Measurements from ENCODE around the gene LCN15.
A peak's percentile ranks its signal among the peaks of the same experiment; 100 is the strongest.
"Not testable (repeated sequence)": the region's sequence is repeated elsewhere in the genome, so short reads cannot be mapped to it uniquely, and the experiment has no call there.

LCN15 gene

DNA sequence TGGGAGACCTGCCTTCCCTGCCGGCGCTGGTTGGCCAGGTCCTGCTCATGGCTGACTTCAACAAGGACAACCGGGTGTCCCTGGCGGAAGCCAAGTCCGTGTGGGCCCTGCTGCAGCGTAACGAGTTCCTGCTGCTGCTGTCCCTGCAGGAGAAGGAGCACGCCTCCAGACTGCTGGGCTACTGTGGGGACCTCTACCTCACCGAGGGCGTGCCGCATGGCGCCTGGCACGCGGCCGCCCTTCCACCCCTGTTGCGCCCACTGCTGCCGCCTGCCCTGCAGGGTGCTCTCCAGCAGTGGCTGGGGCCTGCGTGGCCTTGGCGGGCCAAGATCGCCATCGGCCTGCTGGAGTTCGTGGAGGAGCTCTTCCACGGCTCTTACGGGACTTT lies 41.4 kb downstream of the LCN15 start:
- no peak for DNase-seq

DNA sequence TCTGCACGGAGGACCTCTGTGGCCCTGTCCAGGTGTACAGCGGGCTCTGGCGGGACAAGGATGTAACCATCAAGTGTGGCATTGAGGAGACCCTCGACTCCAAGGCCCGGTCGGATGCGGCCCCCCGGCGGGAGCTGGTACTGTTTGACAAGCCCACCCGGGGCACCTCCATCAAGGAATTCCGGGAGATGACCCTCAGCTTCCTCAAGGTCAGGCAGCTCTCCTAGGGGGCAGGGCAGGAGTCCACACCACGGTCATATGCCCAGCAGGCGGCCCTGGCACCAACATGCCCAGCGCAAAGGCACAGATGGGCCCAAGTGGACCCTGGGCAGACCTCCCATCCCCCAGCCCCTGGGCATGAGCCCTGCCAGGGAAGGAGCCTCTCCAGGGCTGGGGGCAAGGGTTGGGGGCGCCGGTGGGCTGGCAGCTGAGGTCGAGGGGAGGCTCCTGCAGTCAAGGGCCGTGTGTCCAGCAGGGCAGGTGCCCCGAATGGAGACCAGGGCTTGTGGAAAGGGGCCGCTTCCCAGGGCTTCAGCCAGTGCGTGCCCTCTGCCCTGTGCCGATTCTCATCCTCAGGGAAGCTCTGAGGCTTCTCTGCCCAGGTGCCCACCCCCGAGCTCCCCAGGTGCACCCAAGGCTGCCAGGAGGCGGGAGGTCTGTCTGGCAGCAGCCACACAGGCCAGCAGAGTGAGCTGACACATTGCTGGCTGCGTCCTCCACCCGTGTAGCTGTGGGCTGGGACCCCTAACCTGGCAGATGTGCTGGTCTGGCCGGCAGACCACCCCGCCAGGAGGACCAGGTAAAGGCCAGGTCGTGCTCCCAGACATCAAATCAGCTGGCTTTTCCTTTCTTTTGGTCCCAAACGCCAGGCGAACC lies 42.0 kb downstream of the LCN15 start:
- DNase-seq, result no peak

DNA sequence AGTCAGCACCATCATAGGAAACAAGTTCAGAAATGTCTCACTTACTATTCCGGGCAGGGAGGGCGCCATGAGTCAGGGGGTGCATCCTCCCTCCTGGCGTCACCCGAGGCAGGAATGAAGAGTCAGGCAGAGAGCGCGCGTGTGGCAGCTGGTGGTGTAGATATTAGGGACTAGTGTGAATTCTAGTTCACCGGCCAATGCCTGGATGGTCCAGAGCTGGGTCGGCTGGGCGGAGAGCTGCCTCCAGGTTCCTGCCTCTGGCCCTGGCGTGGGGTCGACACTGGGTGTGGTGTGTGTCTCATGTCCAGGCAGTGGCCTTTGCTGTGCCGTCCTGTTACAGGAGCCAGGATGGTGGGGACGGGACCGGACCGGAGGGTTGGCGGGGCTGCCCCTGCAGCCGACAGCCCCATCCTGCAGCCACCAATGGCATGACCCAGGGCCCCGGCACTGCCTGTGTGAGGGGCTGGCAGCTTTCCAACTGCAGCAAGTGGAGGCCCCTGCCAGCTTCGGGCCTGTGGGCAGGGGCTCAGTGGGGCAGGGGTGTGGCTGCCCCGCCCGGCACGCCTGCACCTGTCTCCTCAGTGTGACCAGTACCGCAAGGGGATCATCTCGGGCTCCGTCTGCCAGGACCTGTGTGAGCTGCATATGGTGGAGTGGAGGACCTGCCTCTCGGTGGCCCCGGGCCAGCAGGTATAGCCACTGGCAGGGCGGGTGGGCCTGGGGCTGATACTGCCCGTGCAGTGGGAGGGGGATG lies 42.8 kb downstream of the LCN15 start:
- peak in 1 of 56 donors; percentile 44 for DNase-seq

DNA sequence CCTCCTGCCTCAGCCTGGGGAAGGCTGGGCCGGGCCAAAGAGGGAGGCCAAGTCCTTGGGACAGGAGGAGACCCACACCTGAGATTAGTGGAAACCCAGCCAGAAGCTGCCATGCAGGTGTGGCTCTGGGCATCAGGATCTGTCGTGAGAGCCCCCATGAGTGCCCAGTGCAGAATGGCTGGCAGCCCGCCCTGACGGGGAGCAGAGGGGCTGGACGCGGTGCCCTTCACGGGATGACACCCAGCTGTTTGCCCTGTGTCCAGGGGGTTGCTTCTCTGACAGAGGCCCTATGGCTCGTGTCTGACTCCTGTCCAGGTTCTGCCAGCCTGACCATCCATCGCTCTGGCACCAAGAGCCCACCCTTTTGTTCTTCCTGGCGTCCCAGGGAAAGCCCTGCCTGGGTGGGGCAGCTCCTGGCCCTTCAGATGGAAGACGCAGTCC lies 43.4 kb downstream of the LCN15 start:
- peak in 1 of 56 donors; percentile 14 for DNase-seq

DNA sequence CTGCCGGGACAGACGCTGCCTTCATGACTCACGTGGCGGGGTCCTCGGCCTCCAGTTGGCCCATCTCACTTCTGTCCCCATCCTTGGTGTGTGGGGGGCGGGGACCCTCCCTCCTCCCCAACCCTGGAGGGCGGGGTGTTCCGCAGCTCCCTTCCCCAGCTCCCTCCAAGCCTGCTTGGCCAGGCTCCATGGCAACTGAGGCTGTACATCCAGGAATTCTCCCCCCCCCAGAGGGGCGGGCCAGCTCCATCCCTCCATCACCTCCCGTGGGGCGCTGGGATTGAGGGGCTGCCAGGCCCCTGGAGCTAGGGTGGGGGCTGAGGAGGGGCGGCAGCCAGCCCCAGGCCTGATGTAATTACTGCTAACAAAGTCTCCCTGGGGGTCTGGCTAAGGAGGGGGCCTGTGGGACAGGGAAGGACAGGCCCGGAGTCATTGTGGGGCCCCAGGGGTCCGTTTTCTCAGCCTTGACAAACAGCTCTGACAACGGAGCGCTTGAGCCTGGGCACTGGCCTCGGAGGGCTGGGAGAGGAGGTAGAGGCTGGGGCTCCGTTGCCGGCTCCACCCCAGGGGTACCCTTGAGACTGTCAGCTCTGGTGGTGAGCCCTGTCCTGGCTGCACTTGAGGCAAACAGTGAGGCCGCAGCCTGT lies 43.9 kb downstream of the LCN15 start:
- peak in 8 of 56 donors; percentile 14 to 58 (median 32) for DNase-seq

DNA sequence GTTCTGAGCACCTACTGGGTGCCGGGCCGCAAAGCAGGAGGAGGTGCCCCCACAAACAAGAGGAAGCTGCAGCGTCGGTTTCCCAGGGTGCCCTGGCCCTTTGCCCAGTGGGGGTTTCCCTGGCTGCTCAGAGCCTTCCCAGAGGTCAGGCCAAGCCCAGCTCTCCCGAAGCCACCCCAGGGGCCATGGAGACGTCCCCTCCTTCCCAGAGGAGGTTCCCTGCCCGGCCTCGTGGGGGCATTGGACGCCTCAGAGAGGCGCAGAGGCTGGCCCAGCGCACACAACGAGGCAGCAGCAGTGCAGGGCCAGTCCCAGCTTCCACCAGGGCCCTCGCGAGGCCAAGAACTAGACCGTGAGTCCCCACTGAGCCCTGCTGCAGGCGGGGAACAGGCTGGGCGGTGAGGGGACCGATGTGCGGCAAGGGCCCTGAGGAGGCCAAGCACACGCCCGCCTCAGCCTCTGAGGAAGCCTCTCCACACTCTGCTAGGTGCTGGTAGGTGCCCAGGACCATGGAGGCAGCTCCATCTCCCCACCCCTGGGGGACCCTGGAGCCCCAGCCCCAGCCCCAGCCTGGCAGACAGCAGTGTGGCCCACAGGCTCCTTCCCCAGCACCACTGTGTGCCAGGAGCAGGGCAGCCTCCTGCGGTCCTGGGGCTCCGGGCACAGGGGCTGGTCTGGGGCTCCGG lies 45.0 kb downstream of the LCN15 start:
- no peak for DNase-seq

DNA sequence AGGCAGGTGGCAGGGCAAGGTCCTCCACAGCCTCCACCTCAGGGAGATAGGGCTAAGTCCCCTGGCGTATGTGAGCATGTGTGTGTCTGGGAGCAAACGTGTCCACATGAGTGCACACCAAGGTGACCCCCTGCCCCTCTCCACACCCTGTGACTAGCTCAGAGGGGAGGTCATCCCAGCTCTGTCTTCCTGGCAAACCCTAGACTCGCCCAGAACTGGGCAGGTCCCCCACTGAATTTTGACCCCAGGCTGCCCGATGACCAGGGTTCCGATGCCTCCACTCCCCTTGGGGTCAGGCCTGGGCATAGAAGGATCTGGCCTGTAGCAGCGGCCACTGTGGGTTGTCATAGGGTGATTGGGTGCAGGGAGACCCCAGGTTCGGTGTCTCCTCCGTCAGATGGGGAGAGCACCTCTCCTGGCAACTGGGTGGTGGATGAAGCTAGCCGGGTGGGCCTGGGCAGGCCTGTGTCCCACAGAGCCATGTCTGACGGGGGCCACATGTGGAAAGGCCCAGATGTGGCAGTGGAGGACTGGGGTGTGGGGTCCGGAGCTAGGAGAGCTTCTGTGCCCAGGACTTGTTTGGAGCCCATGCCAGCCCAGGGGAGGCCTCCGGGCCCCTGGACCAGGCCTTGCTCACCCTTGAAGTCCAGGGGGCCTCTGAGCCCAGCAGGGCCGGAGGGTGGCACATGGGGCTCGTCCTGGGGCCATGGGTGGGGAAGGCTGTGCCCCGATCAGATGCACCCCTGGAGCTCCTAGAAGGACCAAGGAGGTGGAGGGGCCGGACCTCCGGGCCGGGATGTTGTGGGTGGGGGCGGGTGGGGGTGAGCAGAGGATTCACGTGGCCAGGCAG lies 45.7 kb downstream of the LCN15 start:
- no peak for DNase-seq

DNA sequence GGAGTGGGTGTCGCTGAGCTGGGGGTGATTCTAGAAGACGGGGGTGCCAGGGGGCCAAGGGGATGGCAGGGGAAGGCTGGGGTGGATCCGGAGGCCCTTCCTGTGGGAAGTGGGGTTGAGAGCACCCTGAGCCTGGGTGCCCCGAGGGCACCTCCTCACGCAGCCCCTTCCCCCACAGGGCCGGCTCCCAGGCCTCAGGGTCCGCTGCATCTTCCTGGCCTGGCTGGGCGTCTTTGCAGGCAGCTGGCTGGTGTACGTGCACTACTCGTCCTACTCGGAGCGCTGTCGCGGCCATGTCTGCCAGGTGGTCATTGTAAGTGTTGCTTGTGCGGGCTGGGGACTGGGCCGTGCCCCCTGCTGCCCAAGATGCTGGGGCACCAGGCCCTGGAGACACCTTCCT lies 46.9 kb downstream of the LCN15 start:
- DNase-seq, result no peak

DNA sequence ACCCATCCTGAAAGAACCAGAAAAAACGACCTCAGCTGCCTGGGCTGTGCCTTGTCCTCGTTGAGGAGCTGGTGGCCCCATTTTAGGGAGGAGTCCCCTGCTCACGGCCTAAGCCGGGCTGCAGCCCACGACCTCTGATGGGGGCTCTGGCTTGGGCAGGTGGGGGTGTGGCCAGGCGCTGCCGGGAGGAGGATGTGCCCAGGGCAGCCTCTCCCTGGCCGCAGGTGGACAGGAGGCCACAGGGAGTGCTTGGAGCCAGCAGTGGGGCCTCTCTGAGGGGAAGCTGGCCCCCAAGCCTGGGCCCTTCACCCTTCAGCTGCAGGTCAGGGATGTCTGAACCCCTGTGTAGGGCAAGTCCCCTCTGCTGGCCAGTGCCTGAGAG lies 49.4 kb downstream of the LCN15 start:
- DNase-seq, result no peak

DNA sequence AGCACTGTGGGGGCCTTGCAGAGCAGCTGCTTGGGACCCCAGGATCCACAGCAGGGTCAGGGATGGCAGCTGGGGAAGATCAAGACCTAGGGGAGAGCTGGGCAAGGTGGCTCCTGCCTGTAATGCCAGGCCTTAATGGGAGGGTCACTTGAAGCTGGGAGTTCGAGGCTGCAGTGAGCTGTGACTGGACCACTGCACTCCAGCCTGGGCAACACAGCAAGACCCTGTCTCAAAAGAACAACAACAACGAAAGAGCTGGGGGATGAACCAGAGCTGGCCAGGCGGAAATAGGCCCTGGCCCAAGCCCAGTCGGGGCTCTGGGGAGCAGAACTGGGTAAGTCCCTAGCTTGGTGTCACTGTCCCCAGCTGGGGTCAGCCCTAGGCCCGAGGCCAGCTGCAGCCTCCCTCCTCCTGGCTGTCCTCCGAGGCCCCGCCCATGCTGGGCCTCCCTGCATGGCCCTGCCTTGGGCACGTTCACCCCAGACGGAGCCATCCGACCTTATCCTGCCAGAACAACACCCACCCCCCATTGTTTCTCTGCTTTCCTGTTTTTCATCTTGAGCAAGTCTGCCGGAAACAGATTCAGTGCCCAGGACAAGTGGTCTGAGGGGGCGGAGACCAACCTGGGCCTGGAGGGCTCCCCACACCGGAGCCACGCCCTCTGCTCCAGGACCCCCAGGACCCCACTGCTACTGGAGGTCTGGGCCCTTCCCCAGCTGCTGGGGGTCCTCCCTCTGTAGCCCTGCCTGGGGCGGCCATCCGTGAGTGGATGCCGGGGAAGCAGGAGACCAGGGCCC lies 50.0 kb downstream of the LCN15 start:
- no peak for DNase-seq

DNA sequence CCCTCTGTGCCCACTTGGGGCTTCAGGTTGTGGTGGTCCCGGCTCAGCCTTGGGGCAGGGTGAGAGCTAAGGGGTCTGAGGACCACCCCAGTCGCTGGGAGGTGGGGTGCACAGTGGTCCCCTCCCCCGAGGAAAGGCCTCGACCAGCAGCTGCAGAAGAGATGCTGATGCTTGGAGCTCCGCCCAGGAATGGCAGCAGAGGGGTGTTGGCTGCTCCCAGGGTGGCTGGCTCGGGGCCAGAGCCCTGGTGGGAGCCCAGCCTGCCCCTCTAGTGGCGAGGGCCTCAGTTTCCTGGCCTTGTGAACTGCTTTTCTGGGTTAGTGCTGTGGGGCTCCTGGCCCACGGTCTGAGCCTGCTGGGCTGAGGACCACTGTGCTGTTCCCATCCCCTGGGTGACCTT lies 50.8 kb downstream of the LCN15 start:
- DNase-seq, result peak in 3 of 56 donors; percentile 25 to 28 (median 27)

DNA sequence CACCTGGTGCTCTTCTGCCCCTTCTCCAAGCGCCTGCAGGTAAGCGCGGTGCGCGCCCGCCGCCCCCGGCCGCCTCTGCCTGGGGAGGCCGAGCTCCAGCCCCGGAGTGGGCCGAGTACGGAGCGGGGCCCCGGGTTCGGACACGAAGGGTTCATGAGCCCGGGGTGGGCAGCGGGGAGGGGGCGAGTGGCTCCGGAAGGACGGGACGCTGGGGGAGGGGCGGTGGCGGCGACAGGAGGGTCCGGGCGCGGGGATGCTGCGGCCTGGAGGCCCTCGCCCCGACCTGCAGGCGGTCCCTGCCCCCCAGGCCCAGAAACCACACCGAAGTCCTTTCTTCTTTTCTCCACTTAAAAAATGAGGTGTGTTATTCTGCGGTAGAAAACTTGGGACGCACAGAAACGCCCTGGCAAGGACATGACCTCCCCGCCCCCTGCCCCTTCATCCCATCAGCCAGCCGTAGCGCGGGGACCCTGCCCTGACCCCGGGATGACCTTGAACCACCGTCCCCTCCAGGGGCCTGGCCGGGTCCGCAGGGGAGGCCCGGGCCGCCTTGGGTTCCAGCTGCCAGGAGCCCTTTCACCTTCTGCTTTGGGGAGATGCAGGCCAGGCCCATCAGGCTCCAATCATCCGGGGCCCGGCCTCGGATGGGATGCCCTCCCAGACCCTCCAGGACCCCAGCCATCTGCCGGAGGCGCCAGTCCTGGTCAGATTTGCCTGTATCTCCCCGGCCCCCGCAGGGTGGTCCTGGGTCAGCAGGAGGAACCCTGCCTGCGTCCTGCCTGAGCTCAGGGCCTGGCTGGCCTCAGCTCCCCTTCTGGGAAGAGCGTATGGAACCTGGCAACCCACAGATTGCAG lies 51.4 kb downstream of the LCN15 start:
- DNase-seq, result peak in 1 of 56 donors; percentile 51

DNA sequence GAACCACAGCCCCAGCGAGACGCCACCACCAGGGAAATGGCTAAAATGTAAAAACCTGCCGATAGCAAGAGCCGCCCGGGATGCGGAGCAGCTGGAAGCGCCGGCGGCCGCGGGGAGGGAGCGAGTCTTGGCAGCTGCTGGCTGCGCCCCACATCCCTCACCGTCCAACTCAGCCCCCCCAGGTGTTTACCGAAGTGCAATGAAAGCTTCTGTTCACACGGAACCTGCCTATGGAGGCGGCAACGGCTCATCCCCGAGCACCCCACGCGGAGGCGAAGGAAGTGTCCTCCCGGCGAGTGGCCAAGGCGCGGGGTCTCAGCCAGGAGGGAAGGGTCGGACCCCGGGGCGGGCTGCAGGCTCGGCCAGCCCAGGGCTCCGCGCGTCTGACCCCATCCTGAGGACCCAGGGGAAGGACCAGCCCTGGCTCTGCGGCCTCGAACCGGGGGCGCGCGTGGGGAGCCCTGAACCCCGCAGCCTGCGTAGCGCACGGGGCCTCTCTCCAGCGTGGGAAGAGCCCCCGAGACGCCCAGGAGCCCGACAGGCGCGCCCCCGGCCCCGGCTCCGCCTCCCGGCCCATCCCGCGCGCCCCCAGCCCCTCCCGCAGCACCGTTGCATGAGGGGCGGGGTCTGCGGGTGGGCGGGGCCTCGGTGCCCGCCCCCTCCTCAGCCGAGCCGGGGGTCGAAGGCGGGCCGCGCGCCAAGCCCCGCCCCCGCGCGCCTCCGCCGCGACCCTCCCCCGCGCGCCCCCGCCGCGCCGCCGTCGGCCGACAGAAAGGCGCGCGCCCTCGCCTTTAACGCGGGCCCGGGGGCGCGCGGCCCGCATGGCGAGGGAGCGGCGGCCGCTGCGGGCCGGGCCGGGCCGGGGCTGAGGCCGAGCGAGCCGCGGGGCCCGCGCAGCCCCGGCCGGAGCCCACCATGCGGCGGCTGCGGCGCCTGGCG lies 52.3 kb downstream of the LCN15 start, which contains the start of gene DIPK1B:
Gene DIPK1B, plus strand, starts transcription at position 822 of the 939 bp plus-strand sequence. Its CDS starts 94 bp downstream, at position 916.
- peak in 6 of 56 donors; percentile 16 to 81 (median 48) for DNase-seq

DNA sequence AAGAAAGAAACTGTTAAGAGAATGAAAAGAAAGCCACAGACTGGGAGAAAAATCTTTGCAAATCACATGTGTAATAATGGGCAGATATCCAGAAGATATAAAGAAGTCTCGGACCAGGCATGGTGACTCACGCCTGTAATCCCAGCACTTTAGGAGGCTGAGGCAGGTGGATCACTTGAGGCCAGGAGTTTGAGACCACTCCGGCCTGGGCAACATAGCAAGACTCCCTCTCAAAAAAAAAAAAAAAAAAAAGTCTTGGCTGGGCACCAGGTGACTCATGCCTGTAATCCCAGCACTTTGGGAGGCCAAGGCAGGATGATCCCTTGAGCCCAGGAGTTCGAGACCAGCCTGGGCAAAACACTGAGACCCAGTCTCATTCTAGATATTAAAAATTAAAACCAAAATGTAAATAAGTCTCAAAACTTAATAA lies 53.1 kb downstream of the LCN15 start:
- not testable (repeated sequence) for DNase-seq

DNA sequence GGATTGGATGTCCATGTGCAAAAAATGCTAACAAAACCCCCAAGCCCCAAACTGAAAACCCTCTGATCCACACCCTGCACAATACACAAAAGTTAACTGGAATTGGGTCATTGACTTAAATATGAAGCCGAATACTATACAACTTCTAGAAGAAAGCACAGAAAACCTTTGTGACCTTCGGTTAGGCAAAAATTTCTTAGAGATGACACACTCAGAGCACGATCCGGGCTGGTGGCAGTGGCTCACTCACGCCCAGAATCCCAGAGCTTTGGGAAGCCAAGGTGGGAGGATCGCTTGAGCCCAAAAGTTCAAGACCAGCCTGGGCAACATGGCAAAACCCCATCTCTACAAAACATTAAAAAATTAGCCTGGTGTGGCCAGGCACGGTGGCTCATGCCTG lies 53.8 kb downstream of the LCN15 start:
- DNase-seq, result no peak

Measured in nucleus accumbens (tissue), 56 donors.